ENCODE measurements around the gene NXNL2. TPM values are rescaled to one million over a fixed set of nuclear protein-coding genes. Genes with fewer than 3 reads are reported as not detected.

The NXNL2 gene
- total RNA-seq, 1 donor, result 11.2 TPM

GRCh38 chr9:88551546-88552137 is 16.7 kb downstream of the NXNL2 start:
- no peak for DNase-seq (ENCODE audit: low read depth)
- no peak overlapping the region for H3K4me3 ChIP-seq (ENCODE audit: low read depth, low read length)
- TF ChIP-seq CTCF (IDR thresholded peaks at IDR 0.05; ENCODE audit: insufficient read depth, low read depth, low read length), result no peak

GRCh38 chr9:88553350-88553749 is 18.4 kb downstream of the NXNL2 start:
- DNase-seq (ENCODE audit: low read depth), result no peak
- no peak for TF ChIP-seq CTCF (IDR thresholded peaks at IDR 0.05; ENCODE audit: insufficient read depth, low read depth, low read length)
- no peak overlapping the region for H3K4me3 ChIP-seq (ENCODE audit: low read depth, low read length)

- no peak overlapping the region for H3K4me3 ChIP-seq (ENCODE audit: low read depth, low read length)
- no peak for DNase-seq (ENCODE audit: low read depth)
- no peak for TF ChIP-seq CTCF (IDR thresholded peaks at IDR 0.05; ENCODE audit: insufficient read depth, low read depth, low read length)
Measured at GRCh38 chr9:88555268-88555980, 20.4 kb downstream of the NXNL2 start.

- DNase-seq (ENCODE audit: low read depth), result peak; percentile 51
- H3K4me3 ChIP-seq (ENCODE audit: low read depth, low read length), result no peak overlapping the region
- TF ChIP-seq CTCF (IDR thresholded peaks at IDR 0.05; ENCODE audit: insufficient read depth, low read depth, low read length), result peak; percentile 31
Measured at GRCh38 chr9:88559661-88560060, 24.7 kb downstream of the NXNL2 start.

- TF ChIP-seq CTCF (IDR thresholded peaks at IDR 0.05; ENCODE audit: insufficient read depth, low read depth, low read length), result no peak
- H3K4me3 ChIP-seq (ENCODE audit: low read depth, low read length), result no peak overlapping the region
- DNase-seq (ENCODE audit: low read depth), result no peak
Measured at GRCh38 chr9:88567870-88568269, 32.9 kb downstream of the NXNL2 start.

- no peak for DNase-seq (ENCODE audit: low read depth)
- no peak overlapping the region for H3K4me3 ChIP-seq (ENCODE audit: low read depth, low read length)
- no peak for TF ChIP-seq CTCF (IDR thresholded peaks at IDR 0.05; ENCODE audit: insufficient read depth, low read depth, low read length)
Measured at GRCh38 chr9:88571419-88571818, 36.4 kb downstream of the NXNL2 start.
